ENCODE results near the gene ATP11C. TPM values are rescaled to one million over a fixed set of nuclear protein-coding genes. Genes with fewer than 3 reads are reported as not detected.

Gene ATP11C
- total RNA-seq, 1 donor from 2014 or later = 20.4 TPM

- Mint-ChIP-seq H3K27ac (ENCODE audit: unreplicated experiment) (no peak overlapping the region), H3K9me3 (ENCODE audit: low read depth) (peaks cover 6% of the 10 kb centered on the region), H3K4me3 (ENCODE audit: unreplicated experiment) (no peak overlapping the region), H3K27me3 (ENCODE audit: low read depth) (no peaks in the 10 kb centered on the region), H3K36me3 (ENCODE audit: low read depth) (no peaks in the 10 kb centered on the region), H3K4me1 (ENCODE audit: low read depth) (peaks cover 7% of the 10 kb centered on the region)
- DNase-seq (ENCODE audit: low spot score) = no peak
- TF ChIP-seq, protein P1, sequence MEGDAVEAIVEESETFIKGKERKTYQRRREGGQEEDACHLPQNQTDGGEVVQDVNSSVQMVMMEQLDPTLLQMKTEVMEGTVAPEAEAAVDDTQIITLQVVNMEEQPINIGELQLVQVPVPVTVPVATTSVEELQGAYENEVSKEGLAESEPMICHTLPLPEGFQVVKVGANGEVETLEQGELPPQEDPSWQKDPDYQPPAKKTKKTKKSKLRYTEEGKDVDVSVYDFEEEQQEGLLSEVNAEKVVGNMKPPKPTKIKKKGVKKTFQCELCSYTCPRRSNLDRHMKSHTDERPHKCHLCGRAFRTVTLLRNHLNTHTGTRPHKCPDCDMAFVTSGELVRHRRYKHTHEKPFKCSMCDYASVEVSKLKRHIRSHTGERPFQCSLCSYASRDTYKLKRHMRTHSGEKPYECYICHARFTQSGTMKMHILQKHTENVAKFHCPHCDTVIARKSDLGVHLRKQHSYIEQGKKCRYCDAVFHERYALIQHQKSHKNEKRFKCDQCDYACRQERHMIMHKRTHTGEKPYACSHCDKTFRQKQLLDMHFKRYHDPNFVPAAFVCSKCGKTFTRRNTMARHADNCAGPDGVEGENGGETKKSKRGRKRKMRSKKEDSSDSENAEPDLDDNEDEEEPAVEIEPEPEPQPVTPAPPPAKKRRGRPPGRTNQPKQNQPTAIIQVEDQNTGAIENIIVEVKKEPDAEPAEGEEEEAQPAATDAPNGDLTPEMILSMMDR (IDR thresholded peaks at IDR 0.05) = no peak
These were observed 208.2 kb downstream of the ATP11C start for GRCh38 chrX:139724626-139725025.

GRCh38 chrX:139720979-139721378 lies 211.9 kb downstream of the ATP11C start:
- Mint-ChIP-seq H3K36me3 (ENCODE audit: low read depth) (no peaks in the 10 kb centered on the region), H3K4me1 (ENCODE audit: low read depth) (peaks cover 7% of the 10 kb centered on the region), H3K27me3 (ENCODE audit: low read depth) (no peaks in the 10 kb centered on the region), H3K4me3 (ENCODE audit: unreplicated experiment) (no peak overlapping the region), H3K27ac (ENCODE audit: unreplicated experiment) (no peak overlapping the region), H3K9me3 (ENCODE audit: low read depth) (peaks cover 8% of the 10 kb centered on the region)
- DNase-seq (ENCODE audit: low spot score) = no peak
- TF ChIP-seq, protein P1 (IDR thresholded peaks at IDR 0.05) = no peak

- H3K4me3 Mint-ChIP-seq (ENCODE audit: unreplicated experiment) = no peak overlapping the region
- H3K27me3 Mint-ChIP-seq (ENCODE audit: low read depth) = no peaks in the 10 kb centered on the region
- no peak for DNase-seq (ENCODE audit: low spot score)
- H3K4me1 Mint-ChIP-seq (ENCODE audit: low read depth) = peaks cover 7% of the 10 kb centered on the region
- no peak overlapping the region for H3K27ac Mint-ChIP-seq (ENCODE audit: unreplicated experiment)
- H3K36me3 Mint-ChIP-seq (ENCODE audit: low read depth) = no peaks in the 10 kb centered on the region
- TF ChIP-seq, protein P1 (IDR thresholded peaks at IDR 0.05) = no peak
- H3K9me3 Mint-ChIP-seq (ENCODE audit: low read depth) = peaks cover 8% of the 10 kb centered on the region
These were observed 212.7 kb downstream of the ATP11C start for GRCh38 chrX:139720136-139720535.

DNA sequence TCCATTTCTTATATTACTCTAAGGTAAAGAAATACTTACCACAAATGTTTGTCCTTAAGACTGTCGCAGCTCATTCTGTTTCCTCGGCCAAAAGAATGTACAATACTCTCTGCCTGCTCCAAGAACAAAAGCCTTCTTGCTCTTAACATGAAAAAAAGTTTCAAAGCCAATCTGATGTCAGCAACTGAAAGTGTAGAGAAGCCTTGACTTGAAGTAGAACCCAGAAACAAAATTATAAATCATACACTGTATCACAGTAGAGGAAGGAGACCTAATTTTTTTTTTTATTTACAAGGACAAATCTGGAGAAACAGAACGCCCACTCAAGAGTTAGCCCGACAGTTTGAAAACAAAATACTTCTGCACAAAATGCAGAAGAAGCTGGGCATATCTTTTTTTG lies 224.8 kb downstream of the ATP11C start, which contains the start of gene MCF2:
MCF2 (minus strand) TSS at position 101 of the 400 bp plus-strand sequence. CDS start 56,423 bp downstream, outside the sequence.
- H3K9me3 Mint-ChIP-seq (ENCODE audit: low read depth) = peaks cover 27% of the 10 kb centered on the region
- TF ChIP-seq, protein P1 (IDR thresholded peaks at IDR 0.05) = no peak
- DNase-seq (ENCODE audit: low spot score) = no peak
- H3K4me1 Mint-ChIP-seq (ENCODE audit: low read depth) = no peaks in the 10 kb centered on the region
- no peak within 1 kb of the TSS for H3K4me3 Mint-ChIP-seq (ENCODE audit: unreplicated experiment)
- H3K27ac Mint-ChIP-seq (ENCODE audit: unreplicated experiment) = no peak within 1 kb of the TSS
- H3K27me3 Mint-ChIP-seq (ENCODE audit: low read depth) = no peaks in the 10 kb centered on the region
- H3K36me3 Mint-ChIP-seq (ENCODE audit: low read depth) = no peaks in the 10 kb centered on the region

GRCh38 chrX:139702658-139703057 lies 230.2 kb downstream of the ATP11C start:
- DNase-seq (ENCODE audit: low spot score) = no peak
- Mint-ChIP-seq H3K27me3 (ENCODE audit: low read depth) (no peaks in the 10 kb centered on the region), H3K9me3 (ENCODE audit: low read depth) (peaks cover 27% of the 10 kb centered on the region), H3K4me3 (ENCODE audit: unreplicated experiment) (no peak overlapping the region), H3K27ac (ENCODE audit: unreplicated experiment) (no peak overlapping the region), H3K36me3 (ENCODE audit: low read depth) (no peaks in the 10 kb centered on the region), H3K4me1 (ENCODE audit: low read depth) (no peaks in the 10 kb centered on the region)
- TF ChIP-seq, protein P1 (IDR thresholded peaks at IDR 0.05) = no peak

Measured in chondrocyte (in vitro differentiated cells).